HK-2 (cell line): ENCODE results near the gene DNAAF1.
"Not testable (repeated sequence)": the region's sequence is repeated elsewhere in the genome, so short reads cannot be mapped to it uniquely, and the experiment has no call there.

Experiments used
- DNase-seq: peaks from one replicate; pipeline ENCODE4 v3.0.0-alpha.2; 2018; ENCODE audit not compliant: unreplicated experiment

Gene DNAAF1

GRCh38 chr16:84144859-84145639 lies at the start of gene DNAAF1, which contains the start of gene HSDL1:
Gene DNAAF1 (plus strand): TSS chr16:84145308. CDS start chr16:84145441, 133 bp downstream.
Gene HSDL1 (minus strand): TSS chr16:84145177. CDS start chr16:84131321, 13,856 bp downstream.
- peak; percentile 92 for DNase-seq

GRCh38 chr16:84095466-84095865 lies 49.6 kb upstream of the DNAAF1 start:
- DNase-seq: no peak

DNA sequence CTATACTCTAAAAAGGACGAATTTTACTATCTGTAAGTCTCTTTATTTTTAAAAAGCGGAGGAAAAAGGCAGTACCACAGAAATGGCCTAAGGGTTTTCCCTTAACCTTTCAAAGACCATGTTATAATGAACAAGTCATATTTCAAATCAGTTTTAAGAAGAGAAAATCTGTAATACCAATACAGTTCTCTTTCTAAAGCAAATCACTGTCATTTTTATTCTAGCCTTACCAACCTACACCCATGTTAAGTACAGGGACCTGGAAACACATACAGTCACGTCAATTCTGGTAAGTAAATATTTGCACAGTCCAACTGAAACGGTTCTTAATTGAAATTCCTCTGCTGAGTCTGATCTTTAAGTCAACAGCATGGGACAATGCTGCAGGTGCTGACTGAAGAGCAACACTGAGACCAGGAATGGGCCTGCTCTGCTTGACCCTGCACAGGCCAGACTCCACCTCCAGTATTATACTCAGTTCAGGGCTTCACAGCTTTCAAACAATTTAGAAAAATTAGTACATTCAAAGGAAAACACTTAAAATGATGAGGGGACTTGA lies 48.6 kb upstream of the DNAAF1 start:
- no peak for DNase-seq

GRCh38 chr16:84098939-84099338 lies 46.2 kb upstream of the DNAAF1 start:
- DNase-seq: no peak

GRCh38 chr16:84103678-84104077 lies 41.4 kb upstream of the DNAAF1 start:
- no peak for DNase-seq

DNA sequence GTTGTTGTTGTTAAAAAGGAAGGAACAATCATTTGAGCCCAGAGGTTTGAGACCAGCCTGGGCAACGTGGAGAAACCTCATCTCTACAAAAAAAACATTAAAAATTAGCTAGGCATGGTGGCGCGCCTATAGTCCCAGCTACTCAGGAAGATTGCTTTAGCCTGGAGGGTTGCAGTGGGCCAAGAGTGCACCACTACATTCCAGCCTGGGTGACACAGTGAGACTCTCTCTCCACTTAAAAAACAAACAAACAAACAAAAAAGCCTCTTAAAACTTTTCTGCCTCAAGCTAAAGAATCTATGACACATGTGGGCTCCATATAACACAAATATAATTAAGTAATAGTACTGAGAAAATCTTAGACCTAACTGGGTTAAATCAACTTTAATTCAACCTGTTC lies 40.9 kb upstream of the DNAAF1 start:
- no peak for DNase-seq

- no peak for DNase-seq
These were observed 39.8 kb upstream of the DNAAF1 start for GRCh38 chr16:84105301-84105815.

DNA sequence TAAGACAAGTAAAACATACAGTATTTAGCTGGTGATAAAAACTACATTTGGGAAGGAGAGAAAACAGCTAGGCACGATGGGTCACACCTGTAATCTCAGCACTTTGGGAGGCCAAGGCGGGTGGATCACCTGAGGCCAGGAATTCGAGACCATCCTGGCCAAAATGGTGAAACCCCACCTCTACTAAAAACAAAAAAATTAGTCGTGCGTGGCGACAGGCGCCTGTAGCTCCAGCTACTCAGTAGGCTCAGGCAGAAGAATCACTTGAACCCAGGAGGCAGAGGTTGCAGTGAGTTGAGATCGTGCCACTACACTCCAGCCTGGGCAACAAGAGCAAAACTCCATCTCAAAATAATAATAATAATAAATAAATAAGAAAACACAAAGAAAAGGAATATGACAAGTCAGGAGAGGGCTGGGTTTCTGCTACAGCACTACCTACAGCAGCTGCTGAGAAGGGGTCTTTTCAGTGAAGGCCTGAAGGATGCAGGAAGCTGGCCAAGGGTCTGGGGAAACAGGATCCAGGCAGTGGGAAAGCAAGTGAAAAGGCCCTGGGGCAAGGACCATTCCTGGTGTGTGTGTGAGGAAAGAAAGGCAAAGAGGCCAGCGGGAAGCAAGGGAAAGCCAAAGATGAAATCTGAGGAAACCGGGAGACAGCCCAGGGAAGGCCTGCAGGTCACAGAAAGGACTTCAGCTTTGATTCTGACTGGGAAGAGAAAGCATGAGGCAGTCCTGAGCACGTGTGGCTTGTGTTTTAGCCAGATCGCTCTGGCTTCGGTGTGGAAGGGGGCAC lies 39.0 kb upstream of the DNAAF1 start:
- DNase-seq: no peak

DNA sequence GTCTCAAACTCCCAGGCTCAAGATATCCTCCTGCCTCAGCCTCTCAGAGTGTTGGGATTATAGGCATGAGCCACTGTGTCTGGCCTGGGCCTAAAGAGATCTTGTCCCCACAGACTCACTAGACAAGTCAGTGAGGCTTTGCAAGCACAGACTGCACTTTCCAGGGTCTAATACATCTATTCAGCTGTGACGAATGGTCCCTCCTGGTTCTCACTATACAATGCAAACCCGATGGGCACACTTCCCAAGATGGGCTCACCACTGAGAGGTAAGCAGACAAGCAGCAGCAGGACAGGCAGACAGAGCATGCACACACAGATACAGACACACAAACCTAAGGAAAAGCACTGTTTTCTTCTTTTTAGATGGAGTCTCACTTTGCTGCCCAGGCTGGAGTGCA lies 37.2 kb upstream of the DNAAF1 start:
- DNase-seq: no peak

DNA sequence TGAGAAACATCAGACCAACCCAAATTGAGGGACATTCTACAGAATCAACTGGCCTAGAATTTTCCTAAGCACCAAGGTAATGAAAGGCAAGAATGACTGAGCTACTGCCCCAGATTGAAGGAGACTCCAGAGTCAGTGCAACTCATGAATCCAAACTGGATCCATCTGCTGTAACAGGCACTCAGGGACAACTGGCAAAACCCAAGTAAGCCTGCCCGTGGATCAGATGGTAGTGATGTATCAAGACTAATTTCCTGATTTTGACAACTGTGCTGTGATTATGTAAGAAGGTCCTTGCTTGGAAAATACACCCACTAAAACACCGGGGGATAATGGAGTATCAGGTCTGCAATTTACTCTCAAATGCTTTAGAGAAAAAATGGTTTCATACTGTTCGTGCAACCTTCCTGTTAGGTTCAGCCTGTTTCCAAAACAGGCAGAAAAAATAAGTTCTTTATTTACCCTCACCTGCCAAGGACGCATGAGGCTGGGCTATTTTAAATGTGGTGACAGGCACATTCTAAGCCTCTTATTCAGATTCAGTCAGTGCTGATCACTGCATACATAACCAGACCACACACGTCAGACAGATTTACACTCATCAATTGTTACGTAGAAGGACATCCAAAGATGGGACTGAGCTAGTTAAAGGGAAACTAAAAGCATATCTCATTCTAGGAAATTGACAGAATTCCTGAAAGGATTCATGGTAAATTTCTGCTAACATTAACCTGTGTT lies 35.3 kb upstream of the DNAAF1 start:
- no peak for DNase-seq

DNA sequence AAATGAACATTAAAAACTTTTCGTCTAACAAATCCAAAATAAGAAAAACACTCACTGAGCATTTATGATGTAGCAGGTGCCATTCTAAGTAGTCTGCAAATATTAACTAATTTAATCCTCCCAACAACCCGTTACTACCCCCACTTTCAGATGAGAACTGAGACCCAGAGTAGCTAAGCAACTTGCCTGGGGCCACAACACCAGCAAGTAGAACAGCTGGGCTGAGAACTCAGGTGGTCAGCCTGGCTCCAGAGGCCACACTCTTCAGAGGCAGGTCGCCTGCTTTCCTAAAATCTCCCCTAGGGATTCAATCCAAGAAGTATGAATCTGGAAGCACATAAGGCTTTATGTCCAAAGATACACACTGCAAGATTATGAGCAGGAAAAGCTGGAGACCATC lies 34.6 kb upstream of the DNAAF1 start:
- no peak for DNase-seq

- no peak for DNase-seq
These were observed 33.6 kb upstream of the DNAAF1 start for GRCh38 chr16:84111525-84111924.

DNA sequence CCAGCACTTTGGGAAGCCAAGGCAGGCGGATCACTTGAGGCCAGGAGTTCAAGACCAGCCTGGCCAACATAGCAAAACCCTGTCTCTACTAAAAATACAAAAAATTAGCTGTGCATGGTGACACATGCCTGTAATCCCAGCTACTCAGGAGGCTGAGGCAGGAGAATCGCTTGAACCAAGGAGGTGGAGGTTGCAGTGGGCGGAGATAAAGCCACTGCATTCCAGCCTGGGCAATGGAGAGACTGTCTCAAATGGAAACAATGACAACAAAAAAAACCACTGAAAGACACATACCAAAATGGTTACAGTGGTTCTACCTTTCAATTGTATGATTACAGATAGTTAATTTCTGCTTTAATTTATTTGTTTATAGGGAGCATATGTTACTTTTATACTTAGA lies 33.2 kb upstream of the DNAAF1 start:
- not testable (repeated sequence) for DNase-seq

GRCh38 chr16:84115919-84116719 lies 29.0 kb upstream of the DNAAF1 start:
- DNase-seq: no peak

DNA sequence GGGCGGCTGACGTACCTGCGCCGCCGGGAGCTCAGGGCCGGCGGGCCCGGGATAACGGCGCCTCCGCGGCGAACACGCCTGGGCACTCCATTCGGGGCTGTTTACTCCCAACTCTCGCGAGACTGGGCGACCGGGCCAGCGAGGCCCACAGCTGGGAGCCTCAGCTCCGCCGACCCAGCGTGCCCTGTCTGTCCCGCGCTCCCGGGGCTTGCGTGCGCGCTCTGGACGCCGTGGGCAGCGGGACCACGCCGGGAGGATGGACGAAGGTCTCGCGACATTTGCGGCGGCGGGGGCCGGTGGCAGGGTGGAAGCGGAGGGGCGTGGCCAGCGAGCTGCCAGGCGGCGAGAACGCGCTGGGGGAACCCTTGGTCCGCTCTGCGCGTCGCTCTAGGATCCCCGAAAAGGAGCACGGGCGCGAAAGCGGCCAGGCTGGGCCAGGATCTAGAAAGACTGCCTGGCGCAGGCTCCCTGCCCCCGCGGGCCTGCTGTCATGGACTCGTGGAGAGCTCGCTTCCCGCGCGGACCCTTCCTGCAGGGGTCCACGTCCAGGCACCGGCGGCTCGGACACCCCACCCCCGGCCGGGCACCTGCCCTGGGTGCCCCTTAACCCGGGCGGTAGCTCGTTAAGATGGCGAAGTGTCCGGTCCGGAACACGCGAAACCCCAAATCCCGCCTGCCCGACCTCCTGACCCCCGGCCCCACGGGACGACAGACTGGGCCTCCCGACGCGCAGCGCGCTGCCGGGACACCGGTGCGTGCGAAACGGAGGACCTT lies 28.2 kb upstream of the DNAAF1 start, which contains the start of gene MBTPS1:
Gene MBTPS1, minus strand, starts transcription at position 223 of the 774 bp plus-strand sequence. CDS start 15,159 bp downstream, outside the sequence.
- DNase-seq: peak; percentile 99

- peak; percentile 54 for DNase-seq
These were observed 27.6 kb upstream of the DNAAF1 start for GRCh38 chr16:84117494-84117843.

GRCh38 chr16:84118315-84118714 lies 26.8 kb upstream of the DNAAF1 start:
- not testable (repeated sequence) for DNase-seq

DNA sequence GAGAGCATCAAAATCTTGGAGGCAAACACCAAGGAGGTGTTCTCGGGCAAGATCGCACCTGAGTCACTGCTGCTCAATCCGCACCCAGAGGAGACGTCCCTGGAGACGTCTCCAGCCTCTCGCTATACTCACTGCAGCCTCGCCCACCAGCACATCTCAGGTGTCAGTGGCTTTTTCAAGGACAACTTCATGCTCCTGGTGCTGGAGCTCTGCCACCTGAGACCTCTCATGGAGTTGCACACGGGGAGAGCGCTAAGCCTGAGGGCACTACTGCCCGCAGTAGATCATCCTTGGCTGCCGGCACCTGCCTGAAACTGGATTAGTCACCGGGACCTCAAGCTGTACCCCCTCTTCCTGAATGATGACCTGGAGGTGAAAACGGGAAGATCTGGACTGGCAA lies 25.7 kb upstream of the DNAAF1 start:
- DNase-seq: no peak

DNA sequence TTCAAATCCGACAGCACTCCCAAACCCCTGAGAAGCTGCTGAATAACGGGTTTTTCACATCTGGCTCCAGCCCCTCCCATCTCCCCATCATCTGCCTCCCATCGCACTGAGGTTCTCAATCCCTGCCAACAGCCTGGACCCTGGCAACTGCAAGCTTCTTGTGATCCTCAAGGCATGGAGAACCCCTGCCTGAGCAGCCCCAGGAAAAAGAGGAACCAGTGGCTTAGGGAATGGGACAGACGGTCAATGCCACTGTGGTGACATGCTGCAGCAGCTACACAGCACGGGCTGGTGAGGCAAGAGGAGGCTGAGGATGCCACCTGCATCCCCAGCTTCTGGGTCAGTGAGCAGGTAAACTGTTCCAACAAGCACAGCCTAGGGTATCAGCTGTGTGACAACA lies 25.1 kb upstream of the DNAAF1 start:
- no peak for DNase-seq

DNA sequence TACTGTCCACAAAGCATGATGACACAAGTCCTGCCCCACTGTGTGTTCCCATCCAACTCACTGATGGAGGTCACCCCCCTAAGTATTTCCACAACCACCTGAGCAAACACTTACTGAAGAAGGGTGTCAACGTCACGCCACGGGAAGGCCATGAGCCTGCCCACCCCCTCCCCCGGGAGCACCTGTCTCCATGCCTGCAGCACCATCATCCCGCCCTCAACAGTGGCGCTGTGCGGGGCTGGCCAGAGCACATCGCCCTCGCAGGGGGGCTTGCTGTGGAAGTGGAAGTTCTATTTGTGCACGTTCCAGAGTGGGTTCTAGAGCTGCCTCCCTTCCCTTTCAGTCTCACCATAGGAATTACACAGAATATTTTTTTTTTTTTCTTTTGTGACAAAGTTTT lies 24.1 kb upstream of the DNAAF1 start:
- no peak for DNase-seq
